G401.6 (cell line): ENCODE data around the gene DNAJC15.
"Not testable (repeated sequence)": the region's sequence is repeated elsewhere in the genome, so short reads cannot be mapped to it uniquely, and the experiment has no call there.

Experiments
- FAIRE-seq: peaks from 2 replicates; lab custom pipeline; 2012; peaks lifted over from hg19 to GRCh38; lab: Jason Lieb, UNC

Gene DNAJC15

GRCh38 chr13:43045302-43045773 is 22.0 kb downstream of the DNAJC15 start:
- not testable (repeated sequence) for FAIRE-seq

GRCh38 chr13:43046259-43046658 is 22.9 kb downstream of the DNAJC15 start:
- FAIRE-seq = no peak

- FAIRE-seq = no peak
Observed at GRCh38 chr13:43054803-43055802, 31.7 kb downstream of the DNAJC15 start.

- FAIRE-seq = no peak
Observed at GRCh38 chr13:43057653-43058317, 34.4 kb downstream of the DNAJC15 start.

GRCh38 chr13:43058318-43058674 is 34.9 kb downstream of the DNAJC15 start:
- no peak for FAIRE-seq

- no peak for FAIRE-seq
Observed at GRCh38 chr13:43058831-43059230, 35.4 kb downstream of the DNAJC15 start.

- FAIRE-seq = not testable (repeated sequence)
Observed at GRCh38 chr13:43059779-43060178, 36.4 kb downstream of the DNAJC15 start.

GRCh38 chr13:43060806-43061205 is 37.4 kb downstream of the DNAJC15 start:
- not testable (repeated sequence) for FAIRE-seq

- FAIRE-seq = no peak
Observed at GRCh38 chr13:43061496-43062280, 38.3 kb downstream of the DNAJC15 start.

- FAIRE-seq = no peak
Observed at GRCh38 chr13:43071824-43072223, 48.4 kb downstream of the DNAJC15 start.

GRCh38 chr13:43072394-43072793 is 49.0 kb downstream of the DNAJC15 start:
- FAIRE-seq = no peak

- no peak for FAIRE-seq
Observed at GRCh38 chr13:43074824-43075510, 51.6 kb downstream of the DNAJC15 start.

- not testable (repeated sequence) for FAIRE-seq
Observed at GRCh38 chr13:43075511-43075902, 52.1 kb downstream of the DNAJC15 start.

GRCh38 chr13:43077046-43077445 is 53.7 kb downstream of the DNAJC15 start:
- FAIRE-seq = no peak

GRCh38 chr13:43077461-43077860 is 54.1 kb downstream of the DNAJC15 start:
- no peak for FAIRE-seq

- FAIRE-seq = no peak
Observed at GRCh38 chr13:43077906-43078305, 54.5 kb downstream of the DNAJC15 start.

GRCh38 chr13:43078399-43078798 is 55.0 kb downstream of the DNAJC15 start:
- FAIRE-seq = no peak

GRCh38 chr13:43079392-43079931 is 56.1 kb downstream of the DNAJC15 start:
- FAIRE-seq = no peak

- FAIRE-seq = no peak
Observed at GRCh38 chr13:43080199-43080598, 56.8 kb downstream of the DNAJC15 start.

- FAIRE-seq = no peak
Observed at GRCh38 chr13:43081866-43082265, 58.5 kb downstream of the DNAJC15 start.

GRCh38 chr13:43083750-43084149 is 60.4 kb downstream of the DNAJC15 start:
- FAIRE-seq = no peak

GRCh38 chr13:43085545-43085944 is 62.2 kb downstream of the DNAJC15 start:
- FAIRE-seq = peak; percentile 69
